ENCODE measurements around the gene SPRY4. TPM values are rescaled to one million over a fixed set of nuclear protein-coding genes. Genes with fewer than 3 reads are reported as not detected.
"Not testable (repeated sequence)": the region's sequence is repeated elsewhere in the genome, so short reads cannot be mapped to it uniquely, and the experiment has no call there.

The SPRY4 gene
- total RNA-seq, 1 experiment from 2014 or later: 46.8 TPM

- DNase-seq (ENCODE audit: low spot score): no peak
These were observed 9.5 kb downstream of the SPRY4 start for GRCh38 chr5:142315096-142315900.

GRCh38 chr5:142314606-142315005 lies 10.2 kb downstream of the SPRY4 start:
- DNase-seq (ENCODE audit: low spot score): no peak

- no peak for DNase-seq (ENCODE audit: low spot score)
These were observed 10.7 kb downstream of the SPRY4 start for GRCh38 chr5:142314109-142314508.

GRCh38 chr5:142313682-142314081 lies 11.1 kb downstream of the SPRY4 start:
- no peak for DNase-seq (ENCODE audit: low spot score)

- no peak for DNase-seq (ENCODE audit: low spot score)
These were observed 11.5 kb downstream of the SPRY4 start for GRCh38 chr5:142313275-142313674.

- no peak for DNase-seq (ENCODE audit: low spot score)
These were observed 12.4 kb downstream of the SPRY4 start for GRCh38 chr5:142312399-142312798.

GRCh38 chr5:142311725-142312124 lies 13.1 kb downstream of the SPRY4 start:
- no peak for DNase-seq (ENCODE audit: low spot score)

GRCh38 chr5:142310803-142311202 lies 14.0 kb downstream of the SPRY4 start:
- no peak for DNase-seq (ENCODE audit: low spot score)

GRCh38 chr5:142309747-142310318 lies 15.0 kb downstream of the SPRY4 start:
- no peak for DNase-seq (ENCODE audit: low spot score)

GRCh38 chr5:142308358-142308757 lies 16.5 kb downstream of the SPRY4 start:
- no peak for DNase-seq (ENCODE audit: low spot score)

GRCh38 chr5:142307146-142307890 lies 17.5 kb downstream of the SPRY4 start:
- no peak for DNase-seq (ENCODE audit: low spot score)

GRCh38 chr5:142306077-142306502 lies 18.7 kb downstream of the SPRY4 start:
- DNase-seq (ENCODE audit: low spot score): no peak

GRCh38 chr5:142305211-142305610 lies 19.6 kb downstream of the SPRY4 start:
- no peak for DNase-seq (ENCODE audit: low spot score)

- DNase-seq (ENCODE audit: low spot score): no peak
These were observed 20.7 kb downstream of the SPRY4 start for GRCh38 chr5:142304013-142304701.

GRCh38 chr5:142303565-142303964 lies 21.3 kb downstream of the SPRY4 start:
- no peak for DNase-seq (ENCODE audit: low spot score)

GRCh38 chr5:142301540-142301939 lies 23.3 kb downstream of the SPRY4 start:
- no peak for DNase-seq (ENCODE audit: low spot score)

- no peak for DNase-seq (ENCODE audit: low spot score)
These were observed 24.1 kb downstream of the SPRY4 start for GRCh38 chr5:142300677-142301076.

GRCh38 chr5:142298789-142299188 lies 26.0 kb downstream of the SPRY4 start:
- DNase-seq (ENCODE audit: low spot score): no peak

- not testable (repeated sequence) for DNase-seq (ENCODE audit: low spot score)
These were observed 27.0 kb downstream of the SPRY4 start for GRCh38 chr5:142297786-142298185.

GRCh38 chr5:142296914-142297417 lies 27.9 kb downstream of the SPRY4 start:
- no peak for DNase-seq (ENCODE audit: low spot score)

- DNase-seq (ENCODE audit: low spot score): no peak
These were observed 28.6 kb downstream of the SPRY4 start for GRCh38 chr5:142295960-142296860.
